Measurements from ENCODE around the gene CCT6A. TPM values are rescaled to one million over a fixed set of nuclear protein-coding genes. Genes with fewer than 3 reads are reported as not detected.

Gene CCT6A
- total and polyA plus RNA-seq, 2 of the 4 experiments (the other 2 are of a cell fraction): 135 to 265 TPM

- no peak for TF ChIP-seq MAZ (IDR thresholded peaks at IDR 0.05; ENCODE audit: borderline replicate concordance, low read depth, low read length)
- no peak for TF ChIP-seq MXI1 (IDR thresholded peaks at IDR 0.05; ENCODE audit: borderline replicate concordance, low read depth, low read length)
- no peak for TF ChIP-seq NFE2L2 (IDR thresholded peaks at IDR 0.05; ENCODE audit: low read depth, low read length)
- no peak for TF ChIP-seq USF2 (IDR thresholded peaks at IDR 0.05; ENCODE audit: low read depth, low read length)
- TF ChIP-seq SMC3 (IDR thresholded peaks at IDR 0.05; ENCODE audit: low read depth, low read length): no peak
- no peak for TF ChIP-seq CHD1 (IDR thresholded peaks at IDR 0.05; ENCODE audit: low read depth, low read length)
- no peak for TF ChIP-seq RAD21 (IDR thresholded peaks at IDR 0.05; ENCODE audit: low read length)
- no peak for TF ChIP-seq RFX5 (IDR thresholded peaks at IDR 0.05; ENCODE audit: low read depth, low read length)
- TF ChIP-seq FOS (IDR thresholded peaks at IDR 0.05; ENCODE audit: low read depth, low read length): no peak
- no peak for TF ChIP-seq RCOR1 (IDR thresholded peaks at IDR 0.05; ENCODE audit: insufficient replicate concordance, low read length)
- no peak for TF ChIP-seq CTCF (conservative IDR thresholded peaks at IDR 0.05; ENCODE audit: low read depth, low read length)
- no peak for TF ChIP-seq BHLHE40 (IDR thresholded peaks at IDR 0.05; ENCODE audit: low read depth, low read length)
- TF ChIP-seq ELK1 (IDR thresholded peaks at IDR 0.05; ENCODE audit: borderline replicate concordance, low read depth, low read length): no peak
- TF ChIP-seq CEBPB (IDR thresholded peaks at IDR 0.05; ENCODE audit: low read depth, low read length): no peak
- TF ChIP-seq POLR2A (IDR thresholded peaks at IDR 0.05; ENCODE audit: low read depth, low read length): no peak
- no peak for TF ChIP-seq MAFK (IDR thresholded peaks at IDR 0.05; ENCODE audit: low read depth, low read length)
Measured at GRCh38 chr7:56087445-56087844, 35.9 kb downstream of the CCT6A start.

More at GRCh38 chr7:56087445-56087844, 35.9 kb downstream of the CCT6A start:
- in situ Hi-C loops (cut with MboI; ENCODE audit: low sequenced_read_pairs) (loop anchor here (25.0 kb wide), 2 partner anchors 800 to 1325 kb away; partner anchors contain the start of gene SEC61G), intact Hi-C loops (cut with micrococcal nuclease) (no loop called here), dilution Hi-C loops (cut with HindIII; ENCODE audit: low sequenced_read_pairs, unreplicated experiment) (no loop called here)
- Histone ChIP-seq H4K8ac (ENCODE audit: low read depth in 2 of 2, low read length in 2 of 2) (no peak overlapping the region), H2BK15ac (ENCODE audit: low read depth, low read length) (no peak overlapping the region), H3K9ac (ENCODE audit: low read depth, low read length) (no peak overlapping the region), H2BK20ac (ENCODE audit: low read depth, low read length) (no peak overlapping the region), H3K14ac (replicated peaks; ENCODE audit: low read depth, low read length) (no peak overlapping the region), H3K4me3 (ENCODE audit: insufficient read depth, low read depth, low read length) (no peak overlapping the region), H4K5ac (ENCODE audit: low read depth, low read length) (no peak overlapping the region), H3K27ac (ENCODE audit: insufficient read depth, low read length) (no peak overlapping the region), H4K91ac (ENCODE audit: insufficient read depth, low read depth, low read length) (no peak overlapping the region), H3K23ac (ENCODE audit: low read depth, low read length) (no peak overlapping the region), H2AFZ (replicated peaks; ENCODE audit: low read length, poor library complexity) (no peak overlapping the region), H2AK5ac (ENCODE audit: low read depth, low read length) (no peak overlapping the region), H3K4me2 (ENCODE audit: low read depth, low read length) (no peak overlapping the region), H2BK120ac (ENCODE audit: low read depth, low read length) (no peak overlapping the region), H2AK9ac (replicated peaks; ENCODE audit: low read depth, low read length, poor library complexity) (no peak overlapping the region), H3K9me1 (ENCODE audit: insufficient read depth, low read length) (peaks cover 3% of the 10 kb centered on the region; the same call in 1 of the 2 replicates), H3K56ac (ENCODE audit: extremely low read depth, insufficient read depth, low read length) (no peak overlapping the region), H3K9me3 (ENCODE audit: control insufficient read depth, insufficient read depth, low read length) (no peaks in the 10 kb centered on the region), H3K79me1 (ENCODE audit: low read depth in 1 of 2, low read length in 2 of 2) (0 out of 4 replicates have a peak, but pooled peaks cover 0 to 3% of the 10 kb centered on the region in 2 experiments), H3K27me3 (ENCODE audit: control insufficient read depth, insufficient read depth, low read length) (no peaks in the 10 kb centered on the region), H3K4me1 (ENCODE audit: control insufficient read depth, insufficient read depth, low read length) (peaks cover under 1% of the 10 kb centered on the region), H4K20me1 (ENCODE audit: insufficient read depth, low read length) (no peaks in the 10 kb centered on the region), H3K18ac (ENCODE audit: low read depth, low read length) (no peak overlapping the region), H3K4ac (ENCODE audit: low read depth, low read length) (no peak overlapping the region), H3K36me3 (ENCODE audit: control insufficient read depth, insufficient read depth, low read length) (peaks cover 14% of the 10 kb centered on the region; the same call in 1 of the 2 replicates), H2BK5ac (ENCODE audit: low read depth, low read length, poor library complexity, severe bottlenecking) (no peak overlapping the region)
- ATAC-seq (ENCODE audit: low read depth) (no peak), DNase-seq (no peak)
- WGBS, 2 experiments (ENCODE audit: extremely low coverage in 2 of 2, insufficient read length in 1 of 2): no CpG with 5 or more reads among the region's 16 CpGs
- POLR2A ChIA-PET (ENCODE audit: unreplicated experiment): no interaction called here
- BruUV-seq (replicated peaks): no TSS peak
- CTCF ChIA-PET: no interaction called here
